Body of pancreas (tissue), 4 donors: ENCODE results near the gene USP36. TPM values are rescaled to one million over a fixed set of nuclear protein-coding genes. Genes with fewer than 3 reads are reported as not detected.
A peak's percentile ranks its signal among the peaks of the same experiment; 100 is the strongest.
"Not testable (repeated sequence)": the region's sequence is repeated elsewhere in the genome, so short reads cannot be mapped to it uniquely, and the experiment has no call there.

Experiments used
- ATAC-seq: fragments of 150-250 bp; one replicate; pipeline ENCODE4 v1.9.1; 2016
- DNase-seq, 4 donors: peaks; one replicate each; pipeline ENCODE4 v3.0.0-alpha.2; 2019
- H3K27ac ChIP-seq, 4 donors: fragments of 200-600 bp; sonication (generic); 1 replicate in 3 of 4; 2 replicates in 1 of 4; pipeline versions ENCODE4 v1.5.1 to v1.6.1; 2016 to 2019; ENCODE audit warnings: mild to moderate bottlenecking in 1 of 4, mixed read lengths in 1 of 4, moderate library complexity in 1 of 4
- H3K27me3 ChIP-seq, 2 donors: fragments of 200-600 bp; sonication (generic); one replicate each; pipeline ENCODE4 v1.6.0; 2016; ENCODE audit warnings: mild to moderate bottlenecking in 1 of 2
- H3K36me3 ChIP-seq, 2 donors: fragments of 200-600 bp; sonication (generic); replicated peaks in 1 of 2; 2 replicates each; pipeline ENCODE4 v1.5.1; 2016; ENCODE audit warnings: low read depth in 2 of 2; ENCODE audit not compliant: insufficient read depth in 1 of 2
- H3K4me1 ChIP-seq: fragments of 200-600 bp; sonication (generic); one replicate; pipeline ENCODE4 v1.6.0; 2016
- H3K4me3 ChIP-seq, 2 donors: fragments of 200-600 bp; sonication (generic); 1 replicate in 1 of 2; 2 replicates in 1 of 2; pipeline ENCODE4 v1.5.1; 2016 to 2019
- H3K9me3 ChIP-seq, 3 donors: fragments of 200-600 bp; sonication (generic); 1 replicate in 2 of 3; 2 replicates in 1 of 3; pipeline ENCODE4 v1.5.1; 2016
- POLR2A ChIP-seq, 3 donors: fragments of 450-650 bp; IDR thresholded peaks; one replicate each; pipeline ENCODE4 v1.6.1; 2016; ENCODE audit warnings: antibody characterized with exemption in 3 of 3, mild to moderate bottlenecking in 2 of 3
- WGBS, 2 donors: methylation state at CpG; one replicate each; pipeline ENCODE4 v1.1.5; 2017; 5-methylcytosine and 5-hydroxymethylcytosine counted together
- intact Hi-C: fragments of 100-400 bp; cut with DNase I; formaldehyde crosslinking; loops from one replicate; pipeline ENCODE4 v1.15.1; 2023
- total RNA-seq, 2 donors: library from RNA; depleted of rRNA; stranded (reverse); fragments of >200 nt; gene quantifications; one replicate each; pipeline ENCODE4 v1.1.0, GENCODE V29; 2016
- TF ChIP-seq, protein P1 (sequence below), 7 experiments: fragments of 450-650 bp in 4 of 7; fragments of 200-600 bp in 3 of 7; sonication (generic) in 3 of 7; IDR thresholded peaks; one replicate each; pipeline ENCODE4 v1.5.1; 2016 to 2019; ENCODE audit warnings: antibody characterized with exemption in 7 of 7

Gene USP36
- total RNA-seq, 2 donors from 2014 or later, result 28.5 to 55.4 TPM

DNA sequence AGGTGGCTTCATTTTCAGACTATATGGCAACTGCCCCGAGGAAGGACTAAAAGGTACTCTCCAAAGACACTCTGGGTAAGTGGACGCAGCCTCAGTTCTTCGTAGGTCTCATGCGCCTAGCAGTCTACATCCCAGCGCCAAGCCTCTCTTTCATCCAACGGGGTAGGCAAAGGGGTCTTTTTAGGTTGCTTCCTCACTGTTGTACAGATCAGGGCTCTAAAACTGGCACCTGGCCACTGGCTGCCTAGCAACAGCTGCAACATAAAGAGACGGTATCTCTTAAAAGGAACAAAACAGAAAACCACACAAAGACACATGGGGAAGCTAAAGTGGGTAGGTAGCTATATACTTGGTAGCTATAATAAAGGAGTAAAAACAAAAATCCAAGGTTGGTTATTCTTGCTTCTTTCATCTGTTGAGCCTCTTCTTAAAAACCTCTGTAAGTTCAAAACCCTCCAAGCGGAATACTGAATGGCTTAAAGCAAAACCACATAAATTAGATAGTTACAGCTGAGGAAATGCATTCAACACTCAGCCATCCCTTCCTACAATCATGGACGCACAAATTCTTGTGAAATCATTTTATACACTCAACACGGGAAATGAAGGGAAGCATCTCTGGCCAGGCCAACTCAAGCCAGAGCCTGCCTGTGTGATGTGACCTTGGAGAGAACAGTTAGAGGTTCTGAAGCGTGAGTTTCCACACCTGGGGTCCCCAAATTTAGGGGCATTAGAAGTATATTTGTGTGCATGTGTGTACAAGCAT, 81.2 kb downstream of the USP36 start:
- TF ChIP-seq POLR2A (IDR thresholded peaks at IDR 0.05), result no peak
- TF ChIP-seq, protein P1, sequence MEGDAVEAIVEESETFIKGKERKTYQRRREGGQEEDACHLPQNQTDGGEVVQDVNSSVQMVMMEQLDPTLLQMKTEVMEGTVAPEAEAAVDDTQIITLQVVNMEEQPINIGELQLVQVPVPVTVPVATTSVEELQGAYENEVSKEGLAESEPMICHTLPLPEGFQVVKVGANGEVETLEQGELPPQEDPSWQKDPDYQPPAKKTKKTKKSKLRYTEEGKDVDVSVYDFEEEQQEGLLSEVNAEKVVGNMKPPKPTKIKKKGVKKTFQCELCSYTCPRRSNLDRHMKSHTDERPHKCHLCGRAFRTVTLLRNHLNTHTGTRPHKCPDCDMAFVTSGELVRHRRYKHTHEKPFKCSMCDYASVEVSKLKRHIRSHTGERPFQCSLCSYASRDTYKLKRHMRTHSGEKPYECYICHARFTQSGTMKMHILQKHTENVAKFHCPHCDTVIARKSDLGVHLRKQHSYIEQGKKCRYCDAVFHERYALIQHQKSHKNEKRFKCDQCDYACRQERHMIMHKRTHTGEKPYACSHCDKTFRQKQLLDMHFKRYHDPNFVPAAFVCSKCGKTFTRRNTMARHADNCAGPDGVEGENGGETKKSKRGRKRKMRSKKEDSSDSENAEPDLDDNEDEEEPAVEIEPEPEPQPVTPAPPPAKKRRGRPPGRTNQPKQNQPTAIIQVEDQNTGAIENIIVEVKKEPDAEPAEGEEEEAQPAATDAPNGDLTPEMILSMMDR (IDR thresholded peaks at IDR 0.05), result no peak
- H3K27ac ChIP-seq, result peak overlapping the region in 2 of 4 donors; percentile 52 to 56
- no peaks in the 10 kb centered on the region for H3K36me3 ChIP-seq
- no peak overlapping the region for H3K4me3 ChIP-seq
- 56 to 66% methylated on average over 10 to 11 of the region's 11 CpGs for WGBS, 2 donors
- DNase-seq (peak; percentile 77 to 87 (median 83)), ATAC-seq (peak; percentile 88)
- no peaks in the 10 kb centered on the region for H3K27me3 ChIP-seq
- H3K4me1 ChIP-seq, result peaks cover 42% of the 10 kb centered on the region
- no peaks in the 10 kb centered on the region for H3K9me3 ChIP-seq
- intact Hi-C loops, result no loop called here

DNA sequence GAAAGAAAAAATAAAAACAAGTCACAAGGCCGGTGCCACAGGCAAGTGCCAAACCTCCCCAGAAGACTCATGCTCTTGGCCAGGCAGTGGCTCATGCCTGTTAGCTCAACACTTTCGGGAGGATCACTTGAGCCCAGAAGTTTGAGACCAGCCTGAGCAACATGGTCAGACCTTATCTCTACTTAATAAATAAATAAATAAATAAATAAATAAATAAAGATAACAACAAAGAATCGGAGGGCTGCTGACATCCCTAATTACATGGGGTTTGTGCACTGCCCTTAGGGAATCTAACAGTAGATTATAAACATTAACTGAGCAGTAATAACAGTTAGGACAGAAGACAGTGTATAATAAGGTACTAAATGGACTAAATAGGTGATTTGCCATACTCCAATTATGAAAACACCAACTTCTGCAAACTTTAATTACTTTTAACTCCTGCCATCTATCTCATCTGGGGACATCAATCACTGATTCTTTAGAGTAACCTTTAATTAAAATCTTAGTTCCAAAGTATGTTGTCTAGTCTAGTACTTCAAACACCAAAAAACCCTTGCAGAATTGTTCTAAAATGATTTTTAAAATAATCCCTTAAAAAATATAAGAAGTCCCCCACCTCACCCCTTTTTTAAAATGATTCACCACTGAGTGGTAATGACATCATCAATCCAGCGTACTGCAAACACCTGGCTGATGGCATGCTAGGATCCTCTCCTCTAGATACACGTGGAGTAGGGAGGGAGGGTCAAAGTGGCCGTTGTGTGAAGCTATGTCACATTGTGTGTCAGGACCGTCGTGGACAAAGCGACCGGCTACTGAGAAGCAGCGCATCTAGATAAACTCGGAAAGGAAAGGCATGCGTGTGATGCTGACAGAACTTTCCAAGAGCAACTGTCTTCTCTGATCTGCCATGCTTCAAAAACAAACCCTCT, 87.0 kb downstream of the USP36 start:
- H3K9me3 ChIP-seq, result no peaks in the 10 kb centered on the region
- H3K4me3 ChIP-seq, result no peak overlapping the region
- ATAC-seq (no peak), DNase-seq (no peak)
- TF ChIP-seq, protein P1 (IDR thresholded peaks at IDR 0.05), result no peak
- TF ChIP-seq POLR2A (IDR thresholded peaks at IDR 0.05), result no peak
- H3K36me3 ChIP-seq, result no peaks in the 10 kb centered on the region
- H3K27ac ChIP-seq, result no peak overlapping the region
- intact Hi-C loops, result no loop called here
- peaks cover 31% of the 10 kb centered on the region for H3K4me1 ChIP-seq
- 75 to 79% methylated on average over 13 of the region's 13 CpGs for WGBS, 2 donors
- no peaks in the 10 kb centered on the region for H3K27me3 ChIP-seq

DNA sequence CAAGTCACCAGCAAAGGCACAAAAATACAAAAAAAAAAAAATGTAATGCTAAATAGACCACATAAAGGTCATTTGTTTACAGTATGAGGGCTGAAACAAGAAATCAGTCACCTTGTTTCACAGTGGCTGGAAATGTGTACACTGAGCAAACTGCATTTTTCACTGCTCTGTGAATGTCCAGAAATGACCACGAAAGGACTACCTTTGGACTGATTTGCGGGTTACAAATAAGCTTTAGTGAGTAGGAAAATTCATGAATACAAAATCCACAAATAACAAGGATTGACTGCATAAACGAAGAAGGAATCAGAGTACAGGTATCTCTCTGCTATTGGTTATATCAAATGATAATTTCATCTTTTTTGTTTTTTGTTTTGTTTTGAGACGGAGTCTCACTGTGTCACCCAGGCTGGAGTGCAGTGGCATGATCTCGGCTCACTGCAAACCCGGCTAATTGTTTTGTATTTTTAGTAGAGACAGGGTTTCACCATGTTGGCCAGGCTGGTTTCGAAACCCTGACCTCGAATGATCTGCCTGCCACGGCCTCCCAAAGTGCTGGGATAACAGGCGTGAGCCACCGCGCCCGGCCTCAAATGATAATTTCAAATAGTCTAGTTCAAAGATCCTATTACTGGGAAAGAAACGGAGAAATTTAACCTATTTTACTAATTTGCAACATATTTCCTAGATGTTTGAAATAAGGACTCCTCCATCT, 89.0 kb downstream of the USP36 start:
- H3K27me3 ChIP-seq, result no peaks in the 10 kb centered on the region
- no peak overlapping the region for H3K4me3 ChIP-seq
- TF ChIP-seq, protein P1 (IDR thresholded peaks at IDR 0.05), result no peak
- no peak for TF ChIP-seq POLR2A (IDR thresholded peaks at IDR 0.05)
- no peaks in the 10 kb centered on the region for H3K9me3 ChIP-seq
- no peak for ATAC-seq
- peaks cover 41% of the 10 kb centered on the region for H3K4me1 ChIP-seq
- DNase-seq, result no peak
- intact Hi-C loops, result no loop called here
- H3K27ac ChIP-seq, result peak overlapping the region in 1 of 4 donors; percentile 19
- WGBS, 2 donors, result 84 to 89% methylated on average over 14 of the region's 14 CpGs
- no peaks in the 10 kb centered on the region for H3K36me3 ChIP-seq

DNA sequence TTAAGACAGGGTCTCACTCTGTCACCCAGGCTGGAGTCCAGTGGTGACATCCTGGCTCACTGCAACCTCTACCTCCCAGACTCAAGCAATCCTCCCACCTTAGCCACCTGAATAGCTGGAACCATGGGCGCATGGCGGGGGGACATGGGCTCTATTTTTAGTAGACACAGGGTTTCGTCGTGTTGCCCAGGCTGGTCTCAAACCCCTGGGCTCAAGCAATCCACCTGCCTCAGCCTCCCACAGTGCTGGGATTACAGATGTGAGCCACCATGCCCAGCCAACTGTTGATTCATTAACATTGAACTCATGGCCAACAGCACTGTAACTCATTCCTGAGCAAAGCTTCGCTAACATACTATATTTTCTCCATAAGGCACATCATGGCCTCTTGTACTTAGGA, 89.6 kb downstream of the USP36 start:
- H3K27me3 ChIP-seq, intact Hi-C loops, H3K9me3 ChIP-seq, H3K36me3 ChIP-seq, DNase-seq, ATAC-seq, H3K27ac ChIP-seq, H3K4me3 ChIP-seq: not testable (repeated sequence)
- 90 to 92% methylated on average over 4 to 5 of the region's 5 CpGs for WGBS, 2 donors
- H3K4me1 ChIP-seq, result peaks cover 48% of the 10 kb centered on the region
